HUES64 (cell line): ENCODE results near the gene SLC25A26.

Experiments used
- H3K27ac ChIP-seq: 2 replicates; pipeline ENCODE4 v1.7.0; 2013; ENCODE audit warnings: low read depth, low read length, inconsistent platforms
- H3K27me3 ChIP-seq: 2 replicates; pipeline ENCODE4 v1.6.1; 2013; ENCODE audit warnings: mild to moderate bottlenecking, low read length; ENCODE audit not compliant: insufficient read depth
- H3K36me3 ChIP-seq: 2 replicates; pipeline ENCODE4 v1.6.1; 2013; ENCODE audit warnings: mild to moderate bottlenecking, low read length; ENCODE audit not compliant: insufficient read depth
- H3K4me1 ChIP-seq: 2 replicates; pipeline ENCODE4 v1.6.1; 2013; ENCODE audit warnings: mild to moderate bottlenecking, low read length, moderate library complexity; ENCODE audit not compliant: insufficient read depth
- H3K4me3 ChIP-seq: 2 replicates; pipeline ENCODE4 v1.5.1; 2013; ENCODE audit warnings: mild to moderate bottlenecking, low read length, moderate library complexity
- H3K9ac ChIP-seq: 2 replicates; pipeline ENCODE4 v1.6.1; 2013; ENCODE audit warnings: mild to moderate bottlenecking, low read depth, low read length
- H3K9me3 ChIP-seq: 2 replicates; pipeline ENCODE4 v1.6.1; 2013; ENCODE audit warnings: low read depth, low read length; ENCODE audit not compliant: insufficient read depth
- WGBS: fragments of 150-250, 120-280 bp; methylation state at CpG from one replicate; pipeline ENCODE4 v1.1.7; 2013; ENCODE audit warnings: missing lambda C conversion rate; 5-methylcytosine and 5-hydroxymethylcytosine counted together

The SLC25A26 gene

GRCh38 chr3:66253790-66254620 is 33.2 kb downstream of the SLC25A26 start:
- Histone ChIP-seq H3K4me1 (no peaks in the 10 kb centered on the region), H3K36me3 (peaks cover 9% of the 10 kb centered on the region; the same call in 1 of the 2 replicates), H3K27ac (no peak overlapping the region), H3K9ac (no peak overlapping the region), H3K4me3 (no peak overlapping the region), H3K27me3 (no peaks in the 10 kb centered on the region), H3K9me3 (no peaks in the 10 kb centered on the region)
- 88% methylated on average over 6 of the region's 6 CpGs for WGBS

- Histone ChIP-seq H3K4me1 (no peaks in the 10 kb centered on the region), H3K36me3 (no peaks in the 10 kb centered on the region), H3K27ac (no peak overlapping the region), H3K4me3 (no peak overlapping the region), H3K9ac (no peak overlapping the region), H3K9me3 (no peaks in the 10 kb centered on the region), H3K27me3 (no peaks in the 10 kb centered on the region)
- 72% methylated on average over 2 of the region's 3 CpGs for WGBS
Observed at GRCh38 chr3:66255865-66256264, 35.1 kb downstream of the SLC25A26 start.

GRCh38 chr3:66256806-66257205 is 36.0 kb downstream of the SLC25A26 start:
- Histone ChIP-seq H3K9ac (no peak overlapping the region), H3K27ac (no peak overlapping the region), H3K27me3 (no peaks in the 10 kb centered on the region), H3K4me3 (no peak overlapping the region), H3K36me3 (no peaks in the 10 kb centered on the region), H3K9me3 (no peaks in the 10 kb centered on the region), H3K4me1 (no peaks in the 10 kb centered on the region)
- WGBS = 86% methylated on average over 1 of the region's 2 CpGs

- Histone ChIP-seq H3K4me3 (no peak overlapping the region), H3K27me3 (no peaks in the 10 kb centered on the region), H3K4me1 (no peaks in the 10 kb centered on the region), H3K9me3 (no peaks in the 10 kb centered on the region), H3K9ac (no peak overlapping the region), H3K36me3 (0 out of 2 replicates have a peak, but pooled peaks cover 7% of the 10 kb centered on the region), H3K27ac (no peak overlapping the region)
- 92% methylated on average over 7 of the region's 9 CpGs for WGBS
Observed at GRCh38 chr3:66259566-66260255, 38.9 kb downstream of the SLC25A26 start.

- H3K4me3 ChIP-seq = no peak overlapping the region
- H3K27ac ChIP-seq = no peak overlapping the region
- H3K9me3 ChIP-seq = no peaks in the 10 kb centered on the region
- H3K9ac ChIP-seq = no peak overlapping the region
- H3K36me3 ChIP-seq = 0 out of 2 replicates have a peak, but pooled peaks cover 7% of the 10 kb centered on the region
- H3K27me3 ChIP-seq = no peaks in the 10 kb centered on the region
- WGBS = 90% methylated on average over 4 of the region's 4 CpGs
- H3K4me1 ChIP-seq = no peaks in the 10 kb centered on the region
Observed at GRCh38 chr3:66260431-66260830, 39.6 kb downstream of the SLC25A26 start.

GRCh38 chr3:66261355-66261754 is 40.6 kb downstream of the SLC25A26 start:
- no peaks in the 10 kb centered on the region for H3K9me3 ChIP-seq
- H3K4me3 ChIP-seq = no peak overlapping the region

GRCh38 chr3:66265649-66266048 is 44.8 kb downstream of the SLC25A26 start:
- 94% methylated on average over 2 of the region's 2 CpGs for WGBS
- no peaks in the 10 kb centered on the region for H3K27me3 ChIP-seq
- no peak overlapping the region for H3K4me3 ChIP-seq
- H3K9ac ChIP-seq = no peak overlapping the region
- no peaks in the 10 kb centered on the region for H3K4me1 ChIP-seq
- no peaks in the 10 kb centered on the region for H3K9me3 ChIP-seq
- no peak overlapping the region for H3K27ac ChIP-seq
- 0 out of 2 replicates have a peak, but pooled peaks cover 7% of the 10 kb centered on the region for H3K36me3 ChIP-seq

More at GRCh38 chr3:66261355-66261754, 40.6 kb downstream of the SLC25A26 start:
- Histone ChIP-seq H3K27ac (no peak overlapping the region), H3K4me1 (no peaks in the 10 kb centered on the region), H3K27me3 (no peaks in the 10 kb centered on the region), H3K9ac (no peak overlapping the region), H3K36me3 (0 out of 2 replicates have a peak, but pooled peaks cover 7% of the 10 kb centered on the region)
- WGBS = 94% methylated on average over 4 of the region's 4 CpGs

GRCh38 chr3:66266551-66266950 is 45.8 kb downstream of the SLC25A26 start:
- no peak overlapping the region for H3K27ac ChIP-seq
- 0 out of 2 replicates have a peak, but pooled peaks cover 7% of the 10 kb centered on the region for H3K36me3 ChIP-seq
- H3K4me3 ChIP-seq = no peak overlapping the region
- no peaks in the 10 kb centered on the region for H3K9me3 ChIP-seq
- no peak overlapping the region for H3K9ac ChIP-seq
- no peaks in the 10 kb centered on the region for H3K27me3 ChIP-seq
- no peaks in the 10 kb centered on the region for H3K4me1 ChIP-seq

- no peaks in the 10 kb centered on the region for H3K4me1 ChIP-seq
- WGBS = 91% methylated on average over 4 of the region's 4 CpGs
- no peaks in the 10 kb centered on the region for H3K27me3 ChIP-seq
Observed at GRCh38 chr3:66267031-66267430, 46.2 kb downstream of the SLC25A26 start.

GRCh38 chr3:66267906-66268305 is 47.1 kb downstream of the SLC25A26 start:
- Histone ChIP-seq H3K9me3 (no peaks in the 10 kb centered on the region), H3K9ac (no peak overlapping the region), H3K27ac (no peak overlapping the region), H3K27me3 (no peaks in the 10 kb centered on the region), H3K4me1 (no peaks in the 10 kb centered on the region), H3K36me3 (0 out of 2 replicates have a peak, but pooled peaks cover 4% of the 10 kb centered on the region), H3K4me3 (no peak overlapping the region)
- 94% methylated on average over 5 of the region's 5 CpGs for WGBS

More at GRCh38 chr3:66267031-66267430, 46.2 kb downstream of the SLC25A26 start:
- Histone ChIP-seq H3K4me3 (no peak overlapping the region), H3K27ac (no peak overlapping the region), H3K9ac (no peak overlapping the region), H3K9me3 (no peaks in the 10 kb centered on the region), H3K36me3 (0 out of 2 replicates have a peak, but pooled peaks cover 7% of the 10 kb centered on the region)

GRCh38 chr3:66268864-66269263 is 48.1 kb downstream of the SLC25A26 start:
- H3K9ac ChIP-seq = no peak overlapping the region
- H3K4me1 ChIP-seq = no peaks in the 10 kb centered on the region
- H3K4me3 ChIP-seq = no peak overlapping the region
- H3K36me3 ChIP-seq = 0 out of 2 replicates have a peak, but pooled peaks cover 4% of the 10 kb centered on the region
- WGBS = 92% methylated on average over 4 of the region's 4 CpGs
- H3K27me3 ChIP-seq = no peaks in the 10 kb centered on the region
- H3K27ac ChIP-seq = no peak overlapping the region
- no peaks in the 10 kb centered on the region for H3K9me3 ChIP-seq
